NB4 (cell line): ENCODE measurements around the gene PEX26.
A peak's percentile ranks its signal among the peaks of the same experiment; 100 is the strongest.

Source experiments
- DNase-seq: peaks from one replicate; pipeline ENCODE4 v3.0.0; 2010; ENCODE audit warnings: low read depth
- H3K4me3 ChIP-seq: one replicate; pipeline ENCODE4 v1.5.1; 2011; ENCODE audit warnings: mild to moderate bottlenecking, low read depth, low read length, moderate library complexity
- CTCF ChIP-seq: IDR thresholded peaks from one replicate; pipeline ENCODE4 v1.5.1; 2012; ENCODE audit warnings: low read depth, low read length
- MAX ChIP-seq: IDR thresholded peaks from 2 replicates; pipeline ENCODE4 v1.6.1; 2011; ENCODE audit warnings: low read depth, low read length
- MYC ChIP-seq: IDR thresholded peaks from 2 replicates; pipeline ENCODE4 v1.6.1; 2011; ENCODE audit warnings: low read depth, low read length
- POLR2A ChIP-seq: IDR thresholded peaks from 2 replicates; pipeline ENCODE4 v1.6.1; 2011; ENCODE audit warnings: mild to moderate bottlenecking; ENCODE audit not compliant: insufficient read length; ENCODE audit errors: extremely low read depth

The PEX26 gene

DNA sequence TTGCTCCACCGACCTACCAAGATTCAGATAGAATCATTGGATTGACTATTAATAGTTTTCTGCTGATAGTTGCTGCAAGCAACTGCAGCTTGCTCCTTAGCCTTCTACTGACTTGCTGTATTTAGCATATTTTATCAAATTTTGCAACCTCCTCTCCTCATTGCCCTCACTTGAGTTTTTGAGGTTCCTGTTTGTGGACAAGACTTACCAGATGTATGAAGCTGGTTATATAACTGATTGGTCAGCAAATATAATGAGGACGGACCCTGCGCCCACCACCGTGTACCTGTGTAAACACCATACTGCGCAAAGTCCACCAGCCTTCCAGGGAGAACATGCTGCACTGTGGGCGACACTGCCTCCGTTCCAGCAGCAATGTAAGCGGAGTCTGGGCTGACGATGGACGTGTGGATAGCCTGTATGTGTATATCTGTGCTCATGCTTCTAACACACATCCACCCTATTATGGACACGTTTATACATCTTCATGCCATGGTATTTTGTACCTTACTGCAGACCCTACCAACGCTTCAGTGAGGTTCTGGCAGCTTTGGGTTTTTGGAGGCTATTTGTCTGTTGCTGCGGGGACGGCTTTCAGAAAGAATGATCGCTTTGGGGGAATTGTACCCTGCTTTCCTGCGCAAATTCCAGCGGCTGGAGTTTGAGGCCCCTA lies 70.6 kb downstream of the PEX26 start:
- no peak overlapping the region for H3K4me3 ChIP-seq
- TF ChIP-seq POLR2A (no peak), CTCF (no peak), MYC (no peak), MAX (no peak)
- DNase-seq, result peak; percentile 28

DNA sequence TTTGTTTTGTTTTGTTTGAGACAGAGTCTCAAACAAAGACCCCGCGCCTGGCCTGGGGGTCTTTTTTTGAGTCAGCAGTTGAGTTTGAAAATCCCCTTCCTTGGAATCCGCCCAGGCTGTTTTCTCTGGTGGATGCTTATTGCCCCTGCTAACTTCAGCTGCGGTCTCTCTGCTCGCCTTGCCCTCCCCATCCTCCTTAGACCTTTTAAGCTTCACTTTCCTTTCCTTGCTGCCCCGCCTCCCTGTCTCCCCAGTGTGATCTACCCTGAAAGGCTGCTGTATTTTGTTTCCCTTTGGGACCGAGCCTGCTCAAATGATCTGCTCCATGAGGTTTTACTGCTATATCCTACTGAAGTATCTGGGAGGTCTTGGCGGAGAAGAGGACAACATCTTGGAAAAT lies 74.7 kb downstream of the PEX26 start:
- no peak for DNase-seq
- no peak for TF ChIP-seq CTCF
- TF ChIP-seq MAX, result no peak
- TF ChIP-seq MYC, result no peak
- no peak for TF ChIP-seq POLR2A
- no peak overlapping the region for H3K4me3 ChIP-seq

GRCh38 chr22:18154821-18155390 lies 77.1 kb downstream of the PEX26 start:
- no peak for DNase-seq
- H3K4me3 ChIP-seq, result no peak overlapping the region
- TF ChIP-seq CTCF (no peak), MAX (no peak), MYC (no peak), POLR2A (no peak)
